ENCODE results near the gene UQCR10. TPM values are rescaled to one million over a fixed set of nuclear protein-coding genes. Genes with fewer than 3 reads are reported as not detected.

UQCR10 gene
- total RNA-seq, 1 donor from 2014 or later = 84.6 TPM

DNA sequence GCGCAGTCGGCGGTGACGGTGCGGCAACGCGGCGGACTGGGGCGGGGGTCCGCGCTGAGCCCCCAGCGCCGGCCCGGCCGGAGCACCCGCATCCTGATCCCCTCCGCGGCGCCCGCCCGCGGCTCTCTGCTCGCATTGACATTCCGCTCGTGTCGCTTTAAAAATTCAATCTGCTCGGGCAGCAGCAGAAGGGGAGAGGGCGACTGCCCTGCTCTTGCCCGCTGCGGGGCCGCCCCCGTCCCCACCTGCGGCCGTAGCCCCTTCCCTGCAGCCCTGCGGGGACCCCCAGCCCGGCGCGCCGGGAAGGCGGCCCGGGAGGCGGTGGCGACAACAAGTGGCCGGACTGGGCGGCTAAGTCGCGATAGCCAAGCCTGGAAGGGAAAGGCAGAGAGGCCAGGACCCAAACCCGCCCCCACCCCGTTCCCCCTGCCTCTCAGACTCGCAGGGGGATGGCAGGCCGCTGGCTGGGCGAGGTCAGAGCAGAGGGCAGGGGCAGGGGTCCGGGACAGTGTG is 46.3 kb upstream of the UQCR10 start:
- Mint-ChIP-seq H3K4me1 (ENCODE audit: unreplicated experiment) (no peaks in the 10 kb centered on the region), H3K4me3 (ENCODE audit: unreplicated experiment) (no peak overlapping the region), H3K27ac (ENCODE audit: unreplicated experiment) (no peak overlapping the region), H3K36me3 (ENCODE audit: low read depth, unreplicated experiment) (no peaks in the 10 kb centered on the region), H3K9me3 (ENCODE audit: unreplicated experiment) (no peaks in the 10 kb centered on the region), H3K27me3 (ENCODE audit: unreplicated experiment) (peaks cover 14% of the 10 kb centered on the region)
- TF ChIP-seq, protein P1, sequence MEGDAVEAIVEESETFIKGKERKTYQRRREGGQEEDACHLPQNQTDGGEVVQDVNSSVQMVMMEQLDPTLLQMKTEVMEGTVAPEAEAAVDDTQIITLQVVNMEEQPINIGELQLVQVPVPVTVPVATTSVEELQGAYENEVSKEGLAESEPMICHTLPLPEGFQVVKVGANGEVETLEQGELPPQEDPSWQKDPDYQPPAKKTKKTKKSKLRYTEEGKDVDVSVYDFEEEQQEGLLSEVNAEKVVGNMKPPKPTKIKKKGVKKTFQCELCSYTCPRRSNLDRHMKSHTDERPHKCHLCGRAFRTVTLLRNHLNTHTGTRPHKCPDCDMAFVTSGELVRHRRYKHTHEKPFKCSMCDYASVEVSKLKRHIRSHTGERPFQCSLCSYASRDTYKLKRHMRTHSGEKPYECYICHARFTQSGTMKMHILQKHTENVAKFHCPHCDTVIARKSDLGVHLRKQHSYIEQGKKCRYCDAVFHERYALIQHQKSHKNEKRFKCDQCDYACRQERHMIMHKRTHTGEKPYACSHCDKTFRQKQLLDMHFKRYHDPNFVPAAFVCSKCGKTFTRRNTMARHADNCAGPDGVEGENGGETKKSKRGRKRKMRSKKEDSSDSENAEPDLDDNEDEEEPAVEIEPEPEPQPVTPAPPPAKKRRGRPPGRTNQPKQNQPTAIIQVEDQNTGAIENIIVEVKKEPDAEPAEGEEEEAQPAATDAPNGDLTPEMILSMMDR (IDR thresholded peaks at IDR 0.05; ENCODE audit: unreplicated experiment) = no peak
- no peak for DNase-seq (ENCODE audit: low spot score)

DNA sequence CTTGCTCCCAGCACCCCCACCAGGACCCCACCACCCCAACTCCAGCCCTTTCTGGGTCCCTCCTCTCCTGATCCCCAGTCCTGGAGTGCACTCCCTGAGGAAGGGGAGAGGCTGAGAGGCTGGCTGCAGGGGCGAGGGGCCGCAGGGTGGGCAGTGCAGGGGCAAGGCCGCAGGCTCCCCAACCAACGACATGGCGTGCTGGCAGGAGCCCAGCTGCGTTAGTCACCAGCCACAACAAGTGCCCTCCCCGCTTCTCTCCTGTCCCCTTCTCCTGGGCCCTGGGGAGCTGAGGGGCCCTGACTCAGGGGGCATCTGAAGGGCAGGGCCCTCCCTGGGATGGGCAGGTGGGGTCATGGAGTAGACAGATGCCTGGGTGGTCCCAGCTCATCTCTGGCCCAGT is 45.0 kb upstream of the UQCR10 start:
- H3K4me1 Mint-ChIP-seq (ENCODE audit: unreplicated experiment) = no peaks in the 10 kb centered on the region
- H3K9me3 Mint-ChIP-seq (ENCODE audit: unreplicated experiment) = no peaks in the 10 kb centered on the region
- H3K4me3 Mint-ChIP-seq (ENCODE audit: unreplicated experiment) = no peak overlapping the region
- H3K27me3 Mint-ChIP-seq (ENCODE audit: unreplicated experiment) = peaks cover 14% of the 10 kb centered on the region
- TF ChIP-seq, protein P1 (IDR thresholded peaks at IDR 0.05; ENCODE audit: unreplicated experiment) = no peak
- no peaks in the 10 kb centered on the region for H3K36me3 Mint-ChIP-seq (ENCODE audit: low read depth, unreplicated experiment)
- DNase-seq (ENCODE audit: low spot score) = no peak
- no peak overlapping the region for H3K27ac Mint-ChIP-seq (ENCODE audit: unreplicated experiment)

- no peak overlapping the region for H3K27ac Mint-ChIP-seq (ENCODE audit: unreplicated experiment)
- H3K4me1 Mint-ChIP-seq (ENCODE audit: unreplicated experiment) = no peaks in the 10 kb centered on the region
- DNase-seq (ENCODE audit: low spot score) = no peak
- H3K36me3 Mint-ChIP-seq (ENCODE audit: low read depth, unreplicated experiment) = no peaks in the 10 kb centered on the region
- peaks cover 10% of the 10 kb centered on the region for H3K27me3 Mint-ChIP-seq (ENCODE audit: unreplicated experiment)
- H3K4me3 Mint-ChIP-seq (ENCODE audit: unreplicated experiment) = no peak overlapping the region
- TF ChIP-seq, protein P1 (IDR thresholded peaks at IDR 0.05; ENCODE audit: unreplicated experiment) = no peak
- H3K9me3 Mint-ChIP-seq (ENCODE audit: unreplicated experiment) = no peaks in the 10 kb centered on the region
Observed at GRCh38 chr22:29722587-29722986, 44.6 kb upstream of the UQCR10 start.

DNA sequence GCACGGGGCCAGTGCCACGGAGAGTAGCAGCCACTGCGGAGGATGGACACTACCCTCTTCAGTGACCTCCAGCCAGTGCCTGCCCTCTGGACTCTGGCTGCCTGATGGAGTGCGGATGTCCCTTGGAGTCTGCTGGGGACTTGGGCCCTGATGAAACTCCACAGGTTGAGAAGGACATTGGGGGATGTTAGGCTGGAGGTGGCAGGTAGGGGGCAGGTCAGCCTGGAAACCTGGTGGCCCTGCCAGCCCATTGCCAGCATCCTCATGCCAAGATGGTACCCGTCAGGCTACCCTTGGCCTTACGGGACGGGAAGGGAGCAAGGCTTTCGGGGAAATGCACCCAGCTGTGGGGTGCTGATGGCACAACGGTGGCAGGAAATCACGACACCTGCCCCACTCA is 43.4 kb upstream of the UQCR10 start:
- peaks cover 5% of the 10 kb centered on the region for H3K27me3 Mint-ChIP-seq (ENCODE audit: unreplicated experiment)
- H3K4me1 Mint-ChIP-seq (ENCODE audit: unreplicated experiment) = no peaks in the 10 kb centered on the region
- no peaks in the 10 kb centered on the region for H3K36me3 Mint-ChIP-seq (ENCODE audit: low read depth, unreplicated experiment)
- H3K27ac Mint-ChIP-seq (ENCODE audit: unreplicated experiment) = no peak overlapping the region
- H3K4me3 Mint-ChIP-seq (ENCODE audit: unreplicated experiment) = no peak overlapping the region
- H3K9me3 Mint-ChIP-seq (ENCODE audit: unreplicated experiment) = no peaks in the 10 kb centered on the region
- no peak for DNase-seq (ENCODE audit: low spot score)
- TF ChIP-seq, protein P1 (IDR thresholded peaks at IDR 0.05; ENCODE audit: unreplicated experiment) = no peak

DNA sequence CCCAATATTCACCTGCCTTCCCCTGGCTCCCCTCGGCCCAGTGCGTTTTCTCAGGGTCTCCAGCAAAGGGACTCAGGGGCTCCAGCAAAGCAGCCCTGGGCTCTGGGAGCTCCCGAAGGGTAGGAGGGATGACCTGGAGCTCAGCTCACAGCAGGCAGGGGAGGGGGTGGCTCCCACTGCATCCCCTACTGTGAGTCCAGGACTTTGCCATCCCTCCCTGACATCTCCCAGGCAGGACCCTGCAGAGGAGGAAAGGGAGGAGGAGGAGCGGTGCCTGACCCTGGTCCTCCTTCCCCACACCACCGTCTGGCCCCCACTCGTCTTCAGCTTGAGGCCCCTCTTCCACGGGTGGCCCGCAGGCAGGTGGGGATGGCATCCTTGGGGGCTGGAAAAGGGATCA is 42.3 kb upstream of the UQCR10 start:
- no peaks in the 10 kb centered on the region for H3K4me1 Mint-ChIP-seq (ENCODE audit: unreplicated experiment)
- peaks cover 5% of the 10 kb centered on the region for H3K27me3 Mint-ChIP-seq (ENCODE audit: unreplicated experiment)
- H3K4me3 Mint-ChIP-seq (ENCODE audit: unreplicated experiment) = no peak overlapping the region

More for the DNA sequence above, 42.3 kb upstream of the UQCR10 start:
- DNase-seq (ENCODE audit: low spot score) = no peak
- Mint-ChIP-seq H3K27ac (ENCODE audit: unreplicated experiment) (no peak overlapping the region), H3K9me3 (ENCODE audit: unreplicated experiment) (no peaks in the 10 kb centered on the region), H3K36me3 (ENCODE audit: low read depth, unreplicated experiment) (no peaks in the 10 kb centered on the region)
- TF ChIP-seq, protein P1 (IDR thresholded peaks at IDR 0.05; ENCODE audit: unreplicated experiment) = no peak
